C4-2B (cell line): ENCODE measurements around the gene FAAH.

ENCODE experiments used
- CTCF ChIP-seq: fragments of 450-650 bp; conservative IDR thresholded peaks from 2 replicates; pipeline ENCODE4 v1.5.1; 2017; ENCODE audit warnings: mild to moderate bottlenecking
- ZFX ChIP-seq: fragments of 450-650 bp; IDR thresholded peaks from 2 replicates; pipeline ENCODE4 v1.6.1; 2017

- TF ChIP-seq CTCF (no peak), ZFX (no peak)
These were observed 18.9 kb downstream of the FAAH start for GRCh38 chr1:46412893-46413595.
